ENCODE results near the gene SPRR2D.

The SPRR2D gene

GRCh38 chr1:153001382-153001781 is 39.5 kb downstream of the SPRR2D start, which contains the start of gene SPRR3:
SPRR3 (plus strand) TSS chr1:153001749; CDS start chr1:153003021, 1,272 bp downstream.
- no peak within 1 kb of the TSS for H3K27ac ChIP-seq
- no peak for DNase-seq (ENCODE audit: low spot score)
- H3K4me3 ChIP-seq: no peak within 1 kb of the TSS
- TF ChIP-seq CTCF (IDR thresholded peaks at IDR 0.05): no peak

- H3K4me3 ChIP-seq: no peak overlapping the region
- TF ChIP-seq CTCF (IDR thresholded peaks at IDR 0.05): no peak
Measured at GRCh38 chr1:153000294-153000693, 40.6 kb downstream of the SPRR2D start.

GRCh38 chr1:152999818-153000217 is 41.1 kb downstream of the SPRR2D start:
- no peak for DNase-seq (ENCODE audit: low spot score)
- no peak overlapping the region for H3K27ac ChIP-seq
- TF ChIP-seq CTCF (IDR thresholded peaks at IDR 0.05): no peak
- H3K4me3 ChIP-seq: no peak overlapping the region

More at GRCh38 chr1:153000294-153000693, 40.6 kb downstream of the SPRR2D start:
- no peak overlapping the region for H3K27ac ChIP-seq
- no peak for DNase-seq (ENCODE audit: low spot score)

GRCh38 chr1:152998476-152998875 is 42.4 kb downstream of the SPRR2D start:
- no peak overlapping the region for H3K27ac ChIP-seq
- DNase-seq (ENCODE audit: low spot score): no peak
- H3K4me3 ChIP-seq: no peak overlapping the region
- TF ChIP-seq CTCF (IDR thresholded peaks at IDR 0.05): no peak

- Histone ChIP-seq H3K27ac (no peak overlapping the region), H3K4me3 (no peak overlapping the region)
- DNase-seq (ENCODE audit: low spot score): no peak
- TF ChIP-seq CTCF (IDR thresholded peaks at IDR 0.05): no peak
Measured at GRCh38 chr1:152997901-152998300, 43.0 kb downstream of the SPRR2D start.

- no peak for TF ChIP-seq CTCF (IDR thresholded peaks at IDR 0.05)
- Histone ChIP-seq H3K27ac (no peak overlapping the region), H3K4me3 (no peak overlapping the region)
- no peak for DNase-seq (ENCODE audit: low spot score)
Measured at GRCh38 chr1:152996633-152997400, 44.1 kb downstream of the SPRR2D start.

- DNase-seq (ENCODE audit: low spot score): no peak
- no peak for TF ChIP-seq CTCF (IDR thresholded peaks at IDR 0.05)
- Histone ChIP-seq H3K4me3 (no peak overlapping the region), H3K27ac (no peak overlapping the region)
Measured at GRCh38 chr1:152995842-152996241, 45.1 kb downstream of the SPRR2D start.
